IPS DF 4.7 (cell line): Measurements from ENCODE around the gene FOXS1.
"Not testable (repeated sequence)": the region's sequence is repeated elsewhere in the genome, so short reads cannot be mapped to it uniquely, and the experiment has no call there.

Experiments used
- DNase-seq: peaks from one replicate; pipeline ENCODE4 v3.0.0-alpha.2; 2013; ENCODE audit warnings: low spot score; ENCODE audit errors: extremely low read depth

Gene FOXS1

GRCh38 chr20:31840906-31841816 lies 4.2 kb downstream of the FOXS1 start:
- DNase-seq: no peak

GRCh38 chr20:31839782-31840487 lies 5.5 kb downstream of the FOXS1 start:
- no peak for DNase-seq

- no peak for DNase-seq
Measured at GRCh38 chr20:31838646-31839292, 6.6 kb downstream of the FOXS1 start.

- DNase-seq: no peak
Measured at GRCh38 chr20:31837896-31838397, 7.5 kb downstream of the FOXS1 start.

GRCh38 chr20:31836853-31837608 lies 8.4 kb downstream of the FOXS1 start:
- DNase-seq: no peak

GRCh38 chr20:31835977-31836852 lies 9.2 kb downstream of the FOXS1 start:
- no peak for DNase-seq

GRCh38 chr20:31835554-31835953 lies 9.8 kb downstream of the FOXS1 start:
- DNase-seq: no peak

GRCh38 chr20:31833931-31834521 lies 11.4 kb downstream of the FOXS1 start:
- DNase-seq: no peak

GRCh38 chr20:31833130-31833930 lies 12.1 kb downstream of the FOXS1 start:
- DNase-seq: peak; percentile 80

GRCh38 chr20:31831771-31832306 lies 13.6 kb downstream of the FOXS1 start:
- DNase-seq: no peak

GRCh38 chr20:31831211-31831610 lies 14.2 kb downstream of the FOXS1 start:
- DNase-seq: no peak

GRCh38 chr20:31830406-31830981 lies 14.9 kb downstream of the FOXS1 start:
- no peak for DNase-seq

- DNase-seq: no peak
Measured at GRCh38 chr20:31829731-31830130, 15.7 kb downstream of the FOXS1 start.

- DNase-seq: not testable (repeated sequence)
Measured at GRCh38 chr20:31828016-31828415, 17.4 kb downstream of the FOXS1 start.

- no peak for DNase-seq
Measured at GRCh38 chr20:31827059-31827458, 18.3 kb downstream of the FOXS1 start.

GRCh38 chr20:31826074-31826473 lies 19.3 kb downstream of the FOXS1 start:
- DNase-seq: no peak

- no peak for DNase-seq
Measured at GRCh38 chr20:31824554-31825313, 20.7 kb downstream of the FOXS1 start.

GRCh38 chr20:31824125-31824485 lies 21.3 kb downstream of the FOXS1 start:
- no peak for DNase-seq
